Peyer's patch (tissue), 4 donors: ENCODE data around the gene NOS1AP.

Source experiments
- POLR2A ChIP-seq, 2 donors: fragments of 450-650 bp; IDR thresholded peaks; one replicate each; pipeline ENCODE4 v1.5.1; 2017; ENCODE audit warnings: antibody characterized with exemption in 2 of 2, mild to moderate bottlenecking in 2 of 2, moderate library complexity in 2 of 2
- TF ChIP-seq, protein P1 (sequence below), 6 experiments: fragments of 450-650 bp in 4 of 6; fragments of 200-600 bp in 2 of 6; sonication (generic) in 1 of 6; IDR thresholded peaks; one replicate each; pipeline ENCODE4 v1.5.1; 2017 to 2019; ENCODE audit warnings: antibody characterized with exemption in 6 of 6, mild to moderate bottlenecking in 3 of 6, moderate library complexity in 1 of 6

DNA sequence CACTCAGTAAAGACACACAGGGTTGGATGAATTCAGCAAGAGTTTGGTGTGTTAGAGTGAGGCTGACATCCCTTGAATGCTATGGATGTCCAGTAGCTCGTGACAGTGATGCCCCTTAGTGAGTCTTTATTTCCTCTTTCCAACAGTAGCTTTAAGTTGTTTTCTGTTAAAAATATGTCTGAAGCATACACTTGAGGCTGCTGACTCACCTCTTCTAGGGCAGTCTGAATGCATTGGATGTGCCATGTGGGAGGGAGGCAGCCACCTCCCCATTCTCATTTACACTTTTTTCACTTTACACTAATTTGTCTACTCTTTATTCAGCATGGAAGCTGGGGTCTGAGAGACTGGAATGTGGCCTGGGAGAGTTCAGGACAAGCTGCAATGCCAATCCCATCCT lies 17.6 kb downstream of the NOS1AP start:
- TF ChIP-seq, protein P1, sequence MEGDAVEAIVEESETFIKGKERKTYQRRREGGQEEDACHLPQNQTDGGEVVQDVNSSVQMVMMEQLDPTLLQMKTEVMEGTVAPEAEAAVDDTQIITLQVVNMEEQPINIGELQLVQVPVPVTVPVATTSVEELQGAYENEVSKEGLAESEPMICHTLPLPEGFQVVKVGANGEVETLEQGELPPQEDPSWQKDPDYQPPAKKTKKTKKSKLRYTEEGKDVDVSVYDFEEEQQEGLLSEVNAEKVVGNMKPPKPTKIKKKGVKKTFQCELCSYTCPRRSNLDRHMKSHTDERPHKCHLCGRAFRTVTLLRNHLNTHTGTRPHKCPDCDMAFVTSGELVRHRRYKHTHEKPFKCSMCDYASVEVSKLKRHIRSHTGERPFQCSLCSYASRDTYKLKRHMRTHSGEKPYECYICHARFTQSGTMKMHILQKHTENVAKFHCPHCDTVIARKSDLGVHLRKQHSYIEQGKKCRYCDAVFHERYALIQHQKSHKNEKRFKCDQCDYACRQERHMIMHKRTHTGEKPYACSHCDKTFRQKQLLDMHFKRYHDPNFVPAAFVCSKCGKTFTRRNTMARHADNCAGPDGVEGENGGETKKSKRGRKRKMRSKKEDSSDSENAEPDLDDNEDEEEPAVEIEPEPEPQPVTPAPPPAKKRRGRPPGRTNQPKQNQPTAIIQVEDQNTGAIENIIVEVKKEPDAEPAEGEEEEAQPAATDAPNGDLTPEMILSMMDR (IDR thresholded peaks at IDR 0.05), result no peak
- no peak for TF ChIP-seq POLR2A (IDR thresholded peaks at IDR 0.05)
